ENCODE results near the gene CACNB3. TPM values are rescaled to one million over a fixed set of nuclear protein-coding genes. Genes with fewer than 3 reads are reported as not detected.
"Not testable (repeated sequence)": the region's sequence is repeated elsewhere in the genome, so short reads cannot be mapped to it uniquely, and the experiment has no call there.

The CACNB3 gene
- polyA plus RNA-seq, 3 donors, result 0.84 to 6.3 (median 1.5) TPM

GRCh38 chr12:48838048-48838447, 19.8 kb downstream of the CACNB3 start:
- Histone ChIP-seq H2AFZ (ENCODE audit: insufficient read depth, low read depth, low read length, poor library complexity, severe bottlenecking) (no peak overlapping the region), H3K27me3 (ENCODE audit: control insufficient read depth in 2 of 2, insufficient read depth in 2 of 2, low read length in 2 of 2) (no peaks in the 10 kb centered on the region), H3K4me3 (replicated peaks in 1 of 3; ENCODE audit: low read depth in 2 of 3, low read length in 3 of 3) (no peak overlapping the region), H3K79me2 (ENCODE audit: insufficient read depth, low read length) (no peaks in the 10 kb centered on the region), H3K4me1 (ENCODE audit: control insufficient read depth in 1 of 2, insufficient read depth in 2 of 2, low read length in 2 of 2) (no peaks in the 10 kb centered on the region), H3K9me3 (replicated peaks in 1 of 2; ENCODE audit: control insufficient read depth in 1 of 2, insufficient read depth in 1 of 2, low read length in 2 of 2) (no peaks in the 10 kb centered on the region), H4K20me1 (ENCODE audit: insufficient read depth, low read length) (peaks cover 4% of the 10 kb centered on the region), H3K9ac (ENCODE audit: insufficient read depth, low read length, poor library complexity, severe bottlenecking) (no peak overlapping the region), H3K27ac (ENCODE audit: low read depth in 1 of 2, low read length in 2 of 2) (no peak overlapping the region), H3K4me2 (replicated peaks; ENCODE audit: extremely low read depth, low read length, poor library complexity, severe bottlenecking) (no peak overlapping the region), H3K36me3 (replicated peaks in 1 of 2; ENCODE audit: control insufficient read depth in 1 of 2, insufficient read depth in 2 of 2, low read length in 2 of 2) (peaks cover 72 to 83% of the 10 kb centered on the region in 2 donors)
- Mint-ChIP-seq H3K4me1 (no peaks in the 10 kb centered on the region), H3K36me3 (peaks cover 73 to 89% of the 10 kb centered on the region in 2 donors), H3K27me3 (ENCODE audit: low read depth in 3 of 3) (no peaks in the 10 kb centered on the region), H3K9me3 (no peaks in the 10 kb centered on the region), H3K27ac (no peak overlapping the region), H3K4me3 (no peak overlapping the region)
- intact Hi-C loops (cut with micrococcal nuclease), result no loop called here
- whole genome bisulfite sequencing (ENCODE audit: insufficient coverage), result 100% methylated on average over 2 of the region's 4 CpGs
- no peak for DNase-seq
- TF ChIP-seq, protein P1, sequence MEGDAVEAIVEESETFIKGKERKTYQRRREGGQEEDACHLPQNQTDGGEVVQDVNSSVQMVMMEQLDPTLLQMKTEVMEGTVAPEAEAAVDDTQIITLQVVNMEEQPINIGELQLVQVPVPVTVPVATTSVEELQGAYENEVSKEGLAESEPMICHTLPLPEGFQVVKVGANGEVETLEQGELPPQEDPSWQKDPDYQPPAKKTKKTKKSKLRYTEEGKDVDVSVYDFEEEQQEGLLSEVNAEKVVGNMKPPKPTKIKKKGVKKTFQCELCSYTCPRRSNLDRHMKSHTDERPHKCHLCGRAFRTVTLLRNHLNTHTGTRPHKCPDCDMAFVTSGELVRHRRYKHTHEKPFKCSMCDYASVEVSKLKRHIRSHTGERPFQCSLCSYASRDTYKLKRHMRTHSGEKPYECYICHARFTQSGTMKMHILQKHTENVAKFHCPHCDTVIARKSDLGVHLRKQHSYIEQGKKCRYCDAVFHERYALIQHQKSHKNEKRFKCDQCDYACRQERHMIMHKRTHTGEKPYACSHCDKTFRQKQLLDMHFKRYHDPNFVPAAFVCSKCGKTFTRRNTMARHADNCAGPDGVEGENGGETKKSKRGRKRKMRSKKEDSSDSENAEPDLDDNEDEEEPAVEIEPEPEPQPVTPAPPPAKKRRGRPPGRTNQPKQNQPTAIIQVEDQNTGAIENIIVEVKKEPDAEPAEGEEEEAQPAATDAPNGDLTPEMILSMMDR (IDR thresholded peaks at IDR 0.05), result no peak

DNA sequence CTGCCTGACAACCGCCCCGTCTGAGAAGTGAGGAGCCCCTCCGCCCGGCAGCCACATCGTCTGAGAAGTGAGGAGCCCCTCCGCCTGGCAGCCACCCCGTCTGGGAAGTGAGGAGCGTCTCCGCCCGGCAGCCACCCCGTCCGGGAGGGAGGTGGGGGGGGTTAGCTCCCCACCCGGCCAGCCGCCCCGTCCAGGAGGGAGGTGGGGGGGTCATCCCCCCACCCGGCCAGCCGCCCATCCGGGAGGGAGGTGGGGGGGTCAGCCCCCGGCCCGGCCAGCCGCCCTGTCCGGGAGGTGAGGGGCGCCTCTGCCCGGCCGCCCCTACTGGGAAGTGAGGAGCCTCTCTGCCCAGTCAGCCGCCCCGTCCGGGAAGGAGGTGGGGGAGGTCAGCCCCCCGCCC, 23.7 kb downstream of the CACNB3 start:
- H3K9ac ChIP-seq (ENCODE audit: insufficient read depth, low read length, poor library complexity, severe bottlenecking); DNase-seq; H3K4me1 ChIP-seq (ENCODE audit: control insufficient read depth in 1 of 2, insufficient read depth in 2 of 2, low read length in 2 of 2); H3K4me2 ChIP-seq (replicated peaks; ENCODE audit: extremely low read depth, low read length, poor library complexity, severe bottlenecking); intact Hi-C loops (cut with micrococcal nuclease); H3K9me3 ChIP-seq (replicated peaks in 1 of 2; ENCODE audit: control insufficient read depth in 1 of 2, insufficient read depth in 1 of 2, low read length in 2 of 2); H3K27me3 ChIP-seq (ENCODE audit: control insufficient read depth in 2 of 2, insufficient read depth in 2 of 2, low read length in 2 of 2); H3K27ac ChIP-seq (ENCODE audit: low read depth in 1 of 2, low read length in 2 of 2); H3K9me3 Mint-ChIP-seq; H3K4me3 Mint-ChIP-seq; H3K4me3 ChIP-seq (replicated peaks in 1 of 3; ENCODE audit: low read depth in 2 of 3, low read length in 3 of 3); H3K27me3 Mint-ChIP-seq (ENCODE audit: low read depth in 3 of 3); H2AFZ ChIP-seq (ENCODE audit: insufficient read depth, low read depth, low read length, poor library complexity, severe bottlenecking); H3K4me1 Mint-ChIP-seq: not testable (repeated sequence)
- Mint-ChIP-seq H3K36me3 (peaks cover 70 to 85% of the 10 kb centered on the region in 2 donors), H3K27ac (peak overlapping the region in 1 of 7 donors; percentile 30)
- Histone ChIP-seq H4K20me1 (ENCODE audit: insufficient read depth, low read length) (peaks cover 28% of the 10 kb centered on the region), H3K36me3 (replicated peaks in 1 of 2; ENCODE audit: control insufficient read depth in 1 of 2, insufficient read depth in 2 of 2, low read length in 2 of 2) (peaks cover 73 to 82% of the 10 kb centered on the region in 2 donors), H3K79me2 (ENCODE audit: insufficient read depth, low read length) (peaks cover 15% of the 10 kb centered on the region)
- 98% methylated on average over 8 of the region's 29 CpGs for WGBS (ENCODE audit: insufficient coverage)

Measured in CD14-positive monocyte (primary cell).